H4 (cell line): ENCODE data around the gene SF3A2. TPM values are rescaled to one million over a fixed set of nuclear protein-coding genes. Genes with fewer than 3 reads are reported as not detected.
A peak's percentile ranks its signal among the peaks of the same experiment; 100 is the strongest.
"Not testable (repeated sequence)": the region's sequence is repeated elsewhere in the genome, so short reads cannot be mapped to it uniquely, and the experiment has no call there.

Source experiments
- DNase-seq: peaks from one replicate; pipeline ENCODE4 v3.0.0-alpha.2; 2015; ENCODE audit warnings: low spot score
- total RNA-seq: library from RNA; depleted of rRNA; stranded (reverse); fragments of >200 nt; shearing (Covaris generic); gene quantifications from 2 replicates; pipeline ENCODE4 v1.2.3, GENCODE V29; 2014

SF3A2 gene
- total RNA-seq, 1 experiment from 2014 or later, result 13.3 TPM

GRCh38 chr19:2274931-2275535 is 38.4 kb downstream of the SF3A2 start:
- peak; percentile 52 for DNase-seq

DNA sequence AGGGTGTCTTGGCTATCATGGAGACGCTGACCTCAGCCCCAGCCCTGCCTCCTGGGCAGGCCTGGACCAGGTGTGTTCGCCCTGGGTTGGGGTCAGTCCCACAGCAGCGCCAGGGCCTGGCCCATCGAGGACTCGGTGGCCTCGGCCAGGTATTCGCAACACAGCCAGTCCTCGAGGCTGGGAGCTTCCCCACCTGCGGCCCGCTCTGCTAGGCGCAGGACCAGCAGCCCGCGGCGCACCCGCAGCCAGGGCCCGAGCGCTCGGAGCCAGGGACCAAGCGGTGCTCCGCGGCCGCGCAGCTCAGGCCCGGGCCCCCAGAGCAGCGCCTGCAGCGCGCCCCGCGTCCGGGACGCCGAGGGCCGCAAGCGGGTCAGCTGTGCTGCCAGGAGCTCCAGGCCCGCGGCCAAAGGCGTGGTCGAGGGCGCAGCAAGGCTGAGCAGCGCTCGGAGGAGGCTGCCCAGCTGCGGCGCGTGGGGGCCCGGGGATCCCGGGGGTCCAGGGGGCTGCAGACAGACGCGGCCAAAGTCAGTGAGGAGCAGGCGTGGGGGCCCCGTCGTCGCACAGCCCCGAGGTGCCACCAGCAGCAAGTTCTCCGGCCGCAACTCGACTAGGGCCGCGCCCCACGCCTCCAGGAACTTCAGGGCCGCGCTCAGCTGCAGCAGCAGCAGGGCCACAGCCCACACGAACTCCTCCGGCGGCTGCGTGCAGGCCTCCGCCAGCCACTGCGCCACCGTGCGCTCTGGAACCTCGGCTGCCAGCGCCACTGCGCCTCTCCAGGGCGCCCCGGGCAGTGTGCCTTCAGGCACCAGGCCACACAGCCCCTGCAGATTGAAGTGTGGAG is 39.2 kb downstream of the SF3A2 start:
- no peak for DNase-seq

- no peak for DNase-seq
Observed at GRCh38 chr19:2276429-2276986, 39.9 kb downstream of the SF3A2 start.

DNA sequence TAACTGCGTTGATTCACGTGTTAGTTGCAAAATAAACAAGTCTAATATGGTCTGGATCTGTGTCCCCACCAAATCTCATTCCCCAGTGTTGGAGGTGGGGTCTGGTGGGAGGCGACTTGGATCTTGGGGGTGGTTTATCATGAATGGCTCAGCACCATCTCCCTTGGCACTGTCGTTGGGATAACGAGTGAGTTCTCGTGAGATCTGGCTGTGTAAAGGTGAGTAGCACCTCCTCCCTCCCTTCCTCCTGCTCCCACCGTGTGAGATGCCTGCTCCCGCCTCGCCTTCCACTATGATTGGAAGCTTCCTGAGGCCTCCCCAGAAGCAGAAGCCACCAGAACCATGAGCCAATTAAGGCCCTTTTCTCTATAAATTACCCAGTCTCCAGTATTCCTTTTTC is 40.5 kb downstream of the SF3A2 start:
- DNase-seq, result no peak

DNA sequence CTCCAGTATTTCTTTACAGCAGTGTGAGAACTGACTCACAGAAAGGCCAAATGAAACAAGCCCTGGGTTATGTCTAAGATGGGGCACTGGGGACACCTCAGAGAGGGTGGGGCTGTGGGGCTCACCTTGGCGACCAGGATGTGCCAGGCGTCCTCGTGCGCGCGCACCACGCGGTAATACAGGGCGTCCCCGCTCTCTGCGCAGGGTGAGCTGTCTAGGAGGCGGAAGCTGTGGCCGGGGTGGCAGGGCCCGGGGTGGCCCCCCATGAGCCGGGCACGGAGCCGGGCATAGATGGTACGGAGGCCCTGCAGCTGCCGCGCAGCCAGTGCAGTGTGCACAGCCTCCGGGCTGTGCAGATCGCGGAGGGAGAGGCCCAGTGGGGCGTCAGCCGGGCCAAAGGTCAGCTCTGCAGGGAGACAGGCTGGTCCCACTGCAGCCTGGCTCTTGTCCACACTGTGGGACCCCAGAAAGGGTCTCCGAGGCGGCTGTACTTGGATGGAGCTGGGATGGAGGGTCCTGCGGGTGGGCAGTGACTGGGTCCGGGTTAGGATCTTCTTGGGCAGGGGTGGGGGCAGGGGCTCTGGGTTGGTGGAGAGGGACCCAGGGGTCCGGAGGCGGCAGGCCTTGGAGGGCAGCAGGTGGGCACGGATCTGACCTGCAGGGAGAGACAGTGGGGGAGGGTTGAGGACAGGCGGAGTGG is 42.0 kb downstream of the SF3A2 start:
- no peak for DNase-seq

- DNase-seq, result no peak
Observed at GRCh38 chr19:2280633-2281264, 44.1 kb downstream of the SF3A2 start.

DNA sequence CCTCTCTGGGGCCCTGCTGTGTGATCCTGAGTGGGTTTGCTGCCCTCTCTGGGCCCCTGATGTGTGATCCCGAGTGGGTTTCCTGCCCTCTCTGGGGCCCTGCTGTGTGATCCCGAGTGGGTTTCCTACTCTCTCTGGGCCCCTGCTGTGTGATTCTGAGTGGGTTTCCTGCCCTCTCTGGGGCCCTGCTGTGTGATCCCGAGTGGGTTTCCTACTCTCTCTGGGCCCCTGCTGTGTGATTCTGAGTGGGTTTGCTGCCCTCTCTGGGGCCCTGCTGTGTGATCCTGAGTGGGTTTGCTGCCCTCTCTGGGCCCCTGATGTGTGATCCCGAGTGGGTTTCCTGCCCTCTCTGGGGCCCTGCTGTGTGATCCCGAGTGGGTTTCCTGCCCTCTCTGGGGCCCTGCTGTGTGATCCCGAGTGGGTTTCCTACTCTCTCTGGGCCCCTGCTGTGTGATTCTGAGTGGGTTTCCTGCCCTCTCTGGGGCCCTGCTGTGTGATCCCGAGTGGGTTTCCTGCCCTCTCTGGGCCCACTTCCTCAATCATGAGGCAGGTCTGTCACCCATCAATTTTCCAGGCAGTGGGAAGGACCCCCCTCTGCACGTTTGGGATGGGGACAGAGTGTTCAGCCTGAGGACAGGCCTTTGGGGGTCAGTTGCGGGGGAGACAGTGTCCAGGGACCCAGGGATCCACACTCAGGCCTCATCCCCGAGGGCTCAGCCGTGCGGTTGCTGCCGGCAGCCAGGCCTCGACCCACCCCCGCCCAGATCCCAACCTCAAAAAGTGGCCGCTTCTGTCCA is 44.8 kb downstream of the SF3A2 start:
- DNase-seq, result not testable (repeated sequence)

DNA sequence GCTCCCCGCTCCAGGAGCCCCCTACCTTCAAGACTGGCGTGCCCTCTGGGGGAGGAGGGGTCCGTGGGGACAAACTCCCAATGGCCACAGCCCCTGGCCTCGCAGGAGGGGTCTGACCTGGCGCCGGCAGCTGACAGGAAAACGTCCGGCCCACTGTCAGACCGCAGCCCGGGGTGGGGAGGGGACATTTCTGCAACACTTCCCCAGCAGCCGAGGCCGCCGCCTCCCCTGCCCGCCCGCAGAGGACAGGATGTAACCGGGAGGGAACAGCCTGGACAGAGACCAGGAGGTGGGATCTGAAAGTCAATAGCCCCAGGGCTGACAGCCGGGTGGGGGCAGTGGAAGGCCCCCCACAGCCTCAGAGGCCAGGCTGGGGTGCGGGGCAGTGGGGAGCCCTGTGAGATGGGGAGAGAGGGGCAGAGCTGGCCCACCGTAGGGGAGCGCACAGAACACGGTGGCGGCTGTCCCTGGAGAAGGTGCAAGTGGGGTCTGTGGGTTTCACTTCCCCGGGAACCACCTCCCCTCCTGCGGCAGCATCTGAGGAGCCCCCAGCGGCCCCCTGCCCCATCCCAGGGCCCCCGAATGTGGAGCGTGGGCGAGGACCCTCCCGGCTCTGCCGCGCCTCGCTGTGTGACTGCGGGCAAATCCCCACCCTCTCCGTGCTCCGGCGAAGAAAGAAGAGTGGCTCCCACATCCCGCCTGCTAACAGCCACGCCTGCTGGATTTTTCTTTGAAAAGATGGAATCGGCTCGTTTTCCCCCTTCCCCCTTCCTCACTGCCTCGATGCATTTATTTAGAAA is 45.6 kb downstream of the SF3A2 start, which contains the start of gene PEAK3:
TSS of gene PEAK3 (minus strand) at position 114 of the 800 bp plus-strand sequence. CDS start 1,244 bp downstream, outside the sequence.
- no peak for DNase-seq

DNA sequence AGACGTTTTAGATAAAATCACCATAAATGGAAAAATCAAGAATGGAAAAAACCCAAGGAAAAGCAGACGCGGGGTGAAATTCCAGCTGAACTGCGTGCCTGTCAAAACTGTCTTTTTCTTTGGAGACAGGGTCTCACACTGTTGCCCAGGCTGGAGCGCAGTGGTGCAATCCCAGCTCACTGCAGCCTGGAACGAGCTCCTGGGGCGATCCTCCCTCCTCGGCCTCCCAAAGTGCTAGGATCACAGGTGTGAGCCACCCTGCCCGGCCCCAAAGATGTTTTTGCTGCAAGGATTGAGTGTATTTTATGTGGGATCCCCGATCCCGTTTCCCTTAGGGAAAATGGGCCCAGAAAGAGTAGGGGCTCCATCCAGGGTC is 46.2 kb downstream of the SF3A2 start:
- no peak for DNase-seq

DNA sequence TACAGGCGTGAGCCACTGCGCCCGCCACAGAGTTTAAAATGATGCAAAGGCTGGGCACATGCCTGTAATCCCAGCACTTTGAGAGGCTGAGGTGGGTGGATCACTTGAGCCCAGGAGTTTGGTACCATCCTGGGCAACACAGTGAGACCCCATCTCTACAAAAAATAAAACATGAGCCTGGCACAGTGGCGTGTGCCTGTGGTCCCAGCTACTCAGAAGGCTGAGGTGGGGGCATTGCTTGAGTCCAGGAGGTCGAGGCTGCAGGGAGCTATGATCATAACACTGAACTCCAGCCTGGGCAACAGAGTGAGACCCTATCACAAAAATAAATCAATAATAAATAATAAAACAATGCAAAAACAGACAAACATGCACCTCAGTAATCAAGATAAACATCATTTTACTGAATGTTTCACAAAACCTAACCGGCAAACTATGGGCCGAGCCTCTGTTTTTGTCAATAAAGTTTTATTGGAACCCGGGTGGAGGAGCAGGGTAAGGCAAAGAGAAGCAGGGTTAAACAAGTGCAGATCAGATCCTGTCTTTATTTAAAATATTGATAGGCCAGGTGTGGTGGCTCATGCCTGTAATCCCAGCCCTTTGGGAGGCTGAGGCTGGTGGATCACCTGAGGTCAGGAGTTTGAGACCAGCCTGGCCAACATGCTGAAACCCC is 47.3 kb downstream of the SF3A2 start:
- no peak for DNase-seq

- DNase-seq, result no peak
Observed at GRCh38 chr19:2286402-2287140, 49.9 kb downstream of the SF3A2 start.

GRCh38 chr19:2287585-2288337 is 51.1 kb downstream of the SF3A2 start:
- no peak for DNase-seq

GRCh38 chr19:2288338-2288817 is 51.8 kb downstream of the SF3A2 start:
- no peak for DNase-seq

DNA sequence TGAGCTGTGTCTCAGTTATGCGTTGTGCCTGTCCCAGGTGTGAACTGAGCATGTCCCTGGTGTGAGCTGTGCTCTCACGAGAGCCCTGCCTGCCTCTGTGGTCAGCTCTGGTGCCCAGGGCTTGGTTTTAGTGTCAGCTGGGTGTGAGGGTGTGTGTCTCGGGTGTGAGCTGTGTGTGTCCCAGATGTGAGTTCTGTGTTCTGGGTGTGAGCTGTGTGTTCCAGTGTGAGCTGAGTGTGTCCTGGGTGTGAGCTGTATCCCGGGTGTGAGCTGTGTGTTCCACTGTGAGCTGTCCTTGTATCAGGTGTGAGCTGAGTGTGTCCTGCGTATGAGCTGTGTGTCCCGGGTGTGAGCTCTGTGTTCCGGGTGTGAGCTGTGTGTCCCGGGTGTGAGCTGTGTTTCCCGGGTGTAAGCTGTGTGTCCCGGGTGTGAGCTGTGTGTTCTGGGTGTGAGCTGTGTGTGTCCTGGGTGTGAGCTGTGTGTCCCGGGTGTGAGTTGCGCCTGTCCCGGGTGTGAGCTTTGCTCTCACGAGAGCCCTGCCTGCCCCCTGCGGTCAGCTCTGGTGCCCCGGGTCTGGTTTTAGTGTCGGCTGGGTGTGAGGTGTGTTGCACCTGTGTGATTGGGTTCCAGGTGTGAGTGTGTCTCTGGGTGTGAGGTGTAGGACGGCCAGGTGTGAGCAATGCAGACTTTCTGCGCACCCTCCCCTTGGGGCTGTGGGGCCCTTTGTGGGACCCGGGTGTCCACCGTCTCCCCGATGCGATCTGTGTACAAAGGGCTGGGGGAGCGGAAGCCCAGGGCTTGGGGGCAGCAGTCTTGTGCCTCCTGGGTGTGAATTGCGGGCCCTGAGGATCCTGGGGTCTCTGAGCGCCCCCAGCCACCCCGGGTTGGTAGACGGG is 52.4 kb downstream of the SF3A2 start:
- DNase-seq, result no peak

- DNase-seq, result no peak
Observed at GRCh38 chr19:2289714-2290435, 53.3 kb downstream of the SF3A2 start.
